ENCODE results near the gene ANAPC13. TPM values are rescaled to one million over a fixed set of nuclear protein-coding genes. Genes with fewer than 3 reads are reported as not detected.

ANAPC13 gene
- total RNA-seq, 2 donors from 2014 or later = 52.2 to 66.2 TPM

- H3K4me3 ChIP-seq = peak overlapping the region; percentile 99
- peaks cover 12% of the 10 kb centered on the region for H3K36me3 ChIP-seq
- no peak for TF ChIP-seq CTCF (IDR thresholded peaks at IDR 0.05)
- peaks cover 28 to 57% of the 10 kb centered on the region in 2 donors for H3K4me1 ChIP-seq (ENCODE audit: control insufficient read depth in 1 of 2, low read depth in 2 of 2)
- no peaks in the 10 kb centered on the region for H3K27me3 ChIP-seq (replicated peaks; ENCODE audit: insufficient read depth)
- H3K9me3 ChIP-seq = no peaks in the 10 kb centered on the region
- peak overlapping the region; percentile 98 to 100 for H3K27ac ChIP-seq
- ATAC-seq (ENCODE audit: insufficient number of reproducible peaks, low FRiP score, low read depth) (no peak), DNase-seq (ENCODE audit: low spot score) (peak; percentile 66)
Observed at GRCh38 chr3:134485075-134485717, 589 bp downstream of the ANAPC13 start.

- no peak for ATAC-seq (ENCODE audit: insufficient number of reproducible peaks, low FRiP score, low read depth)
Observed at GRCh38 chr3:134483195-134483900, 2.4 kb downstream of the ANAPC13 start.

GRCh38 chr3:134482622-134483021 is 3.2 kb downstream of the ANAPC13 start:
- peak overlapping the region; percentile 43 for H3K4me3 ChIP-seq
- peaks cover 20% of the 10 kb centered on the region for H3K36me3 ChIP-seq
- no peaks in the 10 kb centered on the region for H3K27me3 ChIP-seq (replicated peaks; ENCODE audit: insufficient read depth)
- ATAC-seq (ENCODE audit: insufficient number of reproducible peaks, low FRiP score, low read depth) = no peak
- peaks cover 28 to 50% of the 10 kb centered on the region in 2 donors for H3K4me1 ChIP-seq (ENCODE audit: control insufficient read depth in 1 of 2, low read depth in 2 of 2)
- TF ChIP-seq CTCF (IDR thresholded peaks at IDR 0.05) = no peak
- no peaks in the 10 kb centered on the region for H3K9me3 ChIP-seq
- H3K27ac ChIP-seq = peak overlapping the region; percentile 98 to 100
- no peak for DNase-seq (ENCODE audit: low spot score)

More at GRCh38 chr3:134483195-134483900, 2.4 kb downstream of the ANAPC13 start:
- peak overlapping the region; percentile 98 to 100 for H3K27ac ChIP-seq
- no peaks in the 10 kb centered on the region for H3K9me3 ChIP-seq
- H3K36me3 ChIP-seq = peaks cover 15% of the 10 kb centered on the region
- H3K27me3 ChIP-seq (replicated peaks; ENCODE audit: insufficient read depth) = no peaks in the 10 kb centered on the region
- H3K4me3 ChIP-seq = peak overlapping the region; percentile 43
- peaks cover 28 to 57% of the 10 kb centered on the region in 2 donors for H3K4me1 ChIP-seq (ENCODE audit: control insufficient read depth in 1 of 2, low read depth in 2 of 2)
- DNase-seq (ENCODE audit: low spot score) = no peak
- no peak for TF ChIP-seq CTCF (IDR thresholded peaks at IDR 0.05)

GRCh38 chr3:134481166-134481565 is 4.6 kb downstream of the ANAPC13 start:
- Histone ChIP-seq H3K36me3 (peaks cover 30% of the 10 kb centered on the region), H3K4me3 (no peak overlapping the region), H3K9me3 (no peaks in the 10 kb centered on the region), H3K4me1 (ENCODE audit: control insufficient read depth in 1 of 2, low read depth in 2 of 2) (peaks cover 28 to 39% of the 10 kb centered on the region in 2 donors), H3K27ac (peak overlapping the region in 1 of 2 donors; percentile 9), H3K27me3 (replicated peaks; ENCODE audit: insufficient read depth) (no peaks in the 10 kb centered on the region)
- no peak for TF ChIP-seq CTCF (IDR thresholded peaks at IDR 0.05)
- DNase-seq (ENCODE audit: low spot score) = no peak
- no peak for ATAC-seq (ENCODE audit: insufficient number of reproducible peaks, low FRiP score, low read depth)

- H3K4me1 ChIP-seq (ENCODE audit: control insufficient read depth in 1 of 2, low read depth in 2 of 2) = peaks cover 28 to 39% of the 10 kb centered on the region in 2 donors
- ATAC-seq (ENCODE audit: insufficient number of reproducible peaks, low FRiP score, low read depth) = no peak
Observed at GRCh38 chr3:134480546-134480945, 5.2 kb downstream of the ANAPC13 start.

More at GRCh38 chr3:134480546-134480945, 5.2 kb downstream of the ANAPC13 start:
- Histone ChIP-seq H3K4me3 (no peak overlapping the region), H3K9me3 (no peaks in the 10 kb centered on the region), H3K27ac (no peak overlapping the region), H3K36me3 (peaks cover 30% of the 10 kb centered on the region), H3K27me3 (replicated peaks; ENCODE audit: insufficient read depth) (no peaks in the 10 kb centered on the region)
- DNase-seq (ENCODE audit: low spot score) = no peak
- no peak for TF ChIP-seq CTCF (IDR thresholded peaks at IDR 0.05)
